DOHH2 (cell line): ENCODE data around the gene SPIRE1.

Experiments used
- H3F3A ChIP-seq: fragments of 200-600 bp; sonication (generic), shearing (Covaris generic); 2 replicates; pipeline ENCODE4 v1.6.0; 2016; ENCODE audit warnings: antibody characterized with exemption, mild to moderate bottlenecking; ENCODE audit not compliant: control insufficient read depth, insufficient read depth
- H3K27ac ChIP-seq: fragments of 200-600 bp; sonication (generic); 2 replicates; pipeline ENCODE4 v1.5.1; 2014; ENCODE audit warnings: low read depth, mild to moderate bottlenecking, low read length, moderate library complexity
- H3K27me3 ChIP-seq: fragments of 200-600 bp; sonication (generic); 2 replicates; pipeline ENCODE4 v1.6.1; 2014; ENCODE audit warnings: mild to moderate bottlenecking, low read length, mixed read lengths; ENCODE audit not compliant: control insufficient read depth
- H3K36me3 ChIP-seq: fragments of 200-600 bp; sonication (generic); 2 replicates; pipeline ENCODE4 v1.6.1; 2014; ENCODE audit warnings: mild to moderate bottlenecking, low read length, moderate library complexity, mixed read lengths; ENCODE audit not compliant: control insufficient read depth
- H3K4me1 ChIP-seq: fragments of 200-600 bp; sonication (generic); 2 replicates; pipeline ENCODE4 v1.6.1; 2014; ENCODE audit warnings: mild to moderate bottlenecking, low read length, mixed read lengths; ENCODE audit not compliant: control insufficient read depth
- H3K4me2 ChIP-seq: fragments of 200-600 bp; sonication (generic); 2 replicates; pipeline ENCODE4 v1.6.0; 2014; ENCODE audit warnings: mild to moderate bottlenecking, low read length, moderate library complexity
- H3K4me3 ChIP-seq: fragments of 200-600 bp; sonication (generic); 2 replicates; pipeline ENCODE4 v1.5.1; 2014; ENCODE audit warnings: mild to moderate bottlenecking, low read length, mixed read lengths
- H3K79me2 ChIP-seq: fragments of 200-600 bp; sonication (generic); 2 replicates; pipeline ENCODE4 v1.6.1; 2014; ENCODE audit warnings: mild to moderate bottlenecking, low read length, mixed read lengths; ENCODE audit not compliant: control insufficient read depth
- H3K9me2 ChIP-seq: fragments of 200-600 bp; sonication (generic); replicated peaks from 2 replicates; pipeline ENCODE4 v1.6.1; 2014; ENCODE audit warnings: mild to moderate bottlenecking, low read length, mixed read lengths; ENCODE audit not compliant: control insufficient read depth
- H3K9me3 ChIP-seq: fragments of 200-600 bp; sonication (generic); 2 replicates; pipeline ENCODE4 v1.6.1; 2014; ENCODE audit warnings: antibody characterized with exemption, low read length, mixed read lengths; ENCODE audit not compliant: control insufficient read depth, insufficient read depth
- H4K20me1 ChIP-seq: fragments of 200-600 bp; sonication (generic); 2 replicates; pipeline ENCODE4 v1.6.0; 2014; ENCODE audit warnings: low read depth, mild to moderate bottlenecking, antibody characterized with exemption, low read length, moderate library complexity; ENCODE audit not compliant: control insufficient read depth, insufficient read depth
- CTCF ChIP-seq: fragments of 200-600 bp; sonication (generic); IDR thresholded peaks from one replicate; pipeline ENCODE4 v1.5.1; 2014; ENCODE audit warnings: antibody characterized with exemption, mild to moderate bottlenecking, low read depth, low read length; ENCODE audit not compliant: poor library complexity, severe bottlenecking
- EZH2phosphoT487 ChIP-seq: fragments of 200-600 bp; sonication (generic); IDR thresholded peaks from 2 replicates; pipeline ENCODE4 v1.6.1; 2017; ENCODE audit warnings: borderline replicate concordance, mild to moderate bottlenecking, antibody characterized with exemption, low read length, moderate library complexity, mixed read lengths

SPIRE1 gene

GRCh38 chr18:12435867-12436266 is 222.0 kb downstream of the SPIRE1 start:
- Histone ChIP-seq H3K36me3 (peaks cover 28% of the 10 kb centered on the region), H3K4me2 (no peak overlapping the region), H4K20me1 (no peaks in the 10 kb centered on the region), H3K4me3 (no peak overlapping the region), H3K9me2 (no peaks in the 10 kb centered on the region), H3K27me3 (no peaks in the 10 kb centered on the region), H3K79me2 (no peaks in the 10 kb centered on the region), H3K9me3 (no peaks in the 10 kb centered on the region), H3K4me1 (no peaks in the 10 kb centered on the region), H3K27ac (no peak overlapping the region), H3F3A (no peaks in the 10 kb centered on the region)
- TF ChIP-seq CTCF (no peak), EZH2phosphoT487 (no peak)

- H3K4me2 ChIP-seq, result no peak overlapping the region
- H4K20me1 ChIP-seq, result no peaks in the 10 kb centered on the region
- no peaks in the 10 kb centered on the region for H3K9me3 ChIP-seq
- H3K9me2 ChIP-seq, result no peaks in the 10 kb centered on the region
- H3K4me3 ChIP-seq, result no peak overlapping the region
- TF ChIP-seq EZH2phosphoT487, result no peak
- no peak for TF ChIP-seq CTCF
- H3K27ac ChIP-seq, result no peak overlapping the region
- H3F3A ChIP-seq, result no peaks in the 10 kb centered on the region
- peaks cover 41% of the 10 kb centered on the region for H3K36me3 ChIP-seq
- no peaks in the 10 kb centered on the region for H3K4me1 ChIP-seq
- no peaks in the 10 kb centered on the region for H3K27me3 ChIP-seq
- H3K79me2 ChIP-seq, result no peaks in the 10 kb centered on the region
Observed at GRCh38 chr18:12434541-12434929, 223.4 kb downstream of the SPIRE1 start.

GRCh38 chr18:12433829-12434540 is 223.9 kb downstream of the SPIRE1 start:
- Histone ChIP-seq H3K27ac (no peak overlapping the region), H3K4me1 (no peaks in the 10 kb centered on the region), H3K9me2 (no peaks in the 10 kb centered on the region), H3K4me2 (no peak overlapping the region), H3K9me3 (no peaks in the 10 kb centered on the region), H3K4me3 (no peak overlapping the region), H3F3A (no peaks in the 10 kb centered on the region), H4K20me1 (no peaks in the 10 kb centered on the region), H3K27me3 (no peaks in the 10 kb centered on the region), H3K36me3 (peaks cover 47% of the 10 kb centered on the region), H3K79me2 (no peaks in the 10 kb centered on the region)
- no peak for TF ChIP-seq CTCF
- TF ChIP-seq EZH2phosphoT487, result no peak
